Endothelial cell of umbilical vein (primary cell): ENCODE results near the gene PSMA3. TPM values are rescaled to one million over a fixed set of nuclear protein-coding genes. Genes with fewer than 3 reads are reported as not detected.

Experiments used
- BruUV-seq: library from RNA; stranded (reverse); fragments of 400-500 nt; replicated peaks from 2 replicates; lab custom pipeline; 2021; lab: Mats Ljungman, UMichigan
- CTCF ChIA-PET: fragments of 300-600, 350-600 bp; sonication (Branson Sonifier 250); formaldehyde crosslinking; loops from one replicate; lab custom pipeline; 2021; ENCODE audit warnings: antibody characterized with exemption, inconsistent platforms; lab: Charles Lee
- POLR2A ChIA-PET: fragments of 300-600, 350-600 bp; sonication (Branson Sonifier 250); formaldehyde crosslinking; loops from one replicate; lab custom pipeline; 2021; ENCODE audit warnings: antibody characterized with exemption, inconsistent platforms; lab: Charles Lee
- DNase-seq: peaks from one replicate; pipeline ENCODE4 v3.0.0-alpha.2; 2011; ENCODE audit warnings: low read depth, low spot score
- FAIRE-seq: peaks from 2 replicates; lab custom pipeline; 2011; peaks lifted over from hg19 to GRCh38; lab: Jason Lieb, UNC
- H2AFZ ChIP-seq: 2 replicates; pipeline ENCODE4 v1.6.0; 2012; ENCODE audit warnings: low read depth, low read length, control low read depth, inconsistent platforms
- H3K27ac ChIP-seq: 2 replicates; pipeline ENCODE4 v1.5.1; 2011; ENCODE audit warnings: low read depth, mild to moderate bottlenecking, control low read depth, low read length, moderate library complexity; ENCODE audit not compliant: insufficient read depth
- H3K27me3 ChIP-seq, 2 experiments: 2 replicates each; pipeline versions ENCODE4 v1.6.0 to v1.6.1; 2011; ENCODE audit warnings: low read length in 2 of 2, mixed read lengths in 1 of 2; ENCODE audit not compliant: control insufficient read depth in 2 of 2, insufficient read depth in 2 of 2
- H3K36me3 ChIP-seq, 2 experiments: 2 replicates in 1 of 2; 3 replicates in 1 of 2; pipeline ENCODE4 v1.5.1; 2011; ENCODE audit warnings: low read length in 2 of 2, mild to moderate bottlenecking in 1 of 2, moderate library complexity in 1 of 2; ENCODE audit not compliant: control insufficient read depth in 2 of 2, insufficient read depth in 2 of 2; ENCODE audit errors: extremely low read depth in 1 of 2
- H3K4me1 ChIP-seq: 3 replicates; pipeline ENCODE4 v1.5.1; 2011; ENCODE audit warnings: mild to moderate bottlenecking, low read length; ENCODE audit not compliant: control insufficient read depth, insufficient read depth; ENCODE audit errors: extremely low read depth
- H3K4me2 ChIP-seq: 2 replicates; pipeline ENCODE4 v1.6.1; 2011; ENCODE audit warnings: low read length, control low read depth, mixed read lengths; ENCODE audit not compliant: insufficient read depth
- H3K4me3 ChIP-seq, 3 experiments: fragments of 200-600 bp in 1 of 3; sonication (generic), shearing (Covaris generic) in 1 of 3; replicated peaks in 1 of 3; 2 replicates each; pipeline ENCODE4 v1.5.1; 2011 to 2016; ENCODE audit warnings: control low read depth in 3 of 3, low read length in 3 of 3, mild to moderate bottlenecking in 2 of 3, inconsistent platforms in 1 of 3, low read depth in 1 of 3, moderate library complexity in 1 of 3; ENCODE audit not compliant: insufficient read depth in 1 of 3
- H3K79me2 ChIP-seq: 2 replicates; pipeline ENCODE4 v1.6.0; 2012; ENCODE audit warnings: low read length, inconsistent platforms; ENCODE audit not compliant: control insufficient read depth, insufficient read depth
- H3K9ac ChIP-seq: replicated peaks from 2 replicates; pipeline ENCODE3; 2011; ENCODE audit warnings: low read length, control low read depth; ENCODE audit not compliant: insufficient read depth; ENCODE audit errors: extremely low read depth
- H3K9me1 ChIP-seq: replicated peaks from 3 replicates; pipeline ENCODE4 v1.6.0; 2011; ENCODE audit warnings: mild to moderate bottlenecking, low read length; ENCODE audit not compliant: control insufficient read depth, insufficient read depth; ENCODE audit errors: extremely low read depth
- H3K9me3 ChIP-seq: replicated peaks from 2 replicates; pipeline ENCODE4 v1.5.1; 2012; ENCODE audit warnings: low read length, inconsistent platforms; ENCODE audit not compliant: control insufficient read depth, insufficient read depth
- H4K20me1 ChIP-seq: replicated peaks from 2 replicates; pipeline ENCODE3; 2011; ENCODE audit warnings: mild to moderate bottlenecking, low read length; ENCODE audit not compliant: control insufficient read depth, insufficient read depth; ENCODE audit errors: extremely low read depth
- EZH2 ChIP-seq: IDR thresholded peaks from 2 replicates; pipeline ENCODE4 v1.6.1; 2012; ENCODE audit warnings: borderline replicate concordance, low read depth, mild to moderate bottlenecking, moderate library complexity, low read length, inconsistent platforms; ENCODE audit not compliant: severe bottlenecking
- FOS ChIP-seq: IDR thresholded peaks from 2 replicates; pipeline ENCODE4 v1.6.1; 2011; ENCODE audit warnings: mild to moderate bottlenecking, low read length, moderate library complexity, borderline replicate concordance; ENCODE audit not compliant: insufficient read depth
- GATA2 ChIP-seq: IDR thresholded peaks from 2 replicates; pipeline ENCODE4 v1.7.0; 2011; ENCODE audit warnings: low read depth, mild to moderate bottlenecking, moderate library complexity, mixed read lengths, low read length; ENCODE audit not compliant: insufficient read length, insufficient read depth
- JUN ChIP-seq: IDR thresholded peaks from 2 replicates; pipeline ENCODE4 v1.6.1; 2011; ENCODE audit warnings: borderline replicate concordance, low read depth; ENCODE audit not compliant: insufficient read length, insufficient read depth
- MYC ChIP-seq: IDR thresholded peaks from one replicate; pipeline ENCODE4 v1.6.1; 2011; ENCODE audit warnings: mild to moderate bottlenecking, low read depth, low read length
- POLR2A ChIP-seq: IDR thresholded peaks from 2 replicates; pipeline ENCODE4 v1.6.1; 2012; ENCODE audit warnings: low read depth, mild to moderate bottlenecking, control low read depth, low read length
- POLR2AphosphoS5 ChIP-seq: IDR thresholded peaks from 2 replicates; pipeline ENCODE4 v1.6.1; 2012; ENCODE audit warnings: low read depth, mild to moderate bottlenecking, control low read depth, low read length, moderate library complexity; ENCODE audit not compliant: insufficient read depth
- dilution Hi-C: fragments of 300-500 bp; cut with MboI; formaldehyde crosslinking; loops from one replicate; pipeline ENCODE4 v1.15.0; 2019; ENCODE audit warnings: low sequenced_read_pairs; ENCODE audit not compliant: extremely low pct_ligation_motif_present
- intact Hi-C: fragments of 100-400 bp; cut with micrococcal nuclease; formaldehyde crosslinking; loops from one replicate; pipeline ENCODE4 v1.10.0; 2022
- polyA plus RNA-seq, 4 experiments: library from polyadenylated mRNA; depleted of rRNA in 3 of 4; stranded (reverse) in 3 of 4; unstranded in 1 of 4; fragments of >200 nt; gene quantifications; 2 replicates each; pipeline versions ENCODE4 v1.2.1 to v1.2.3, GENCODE V29; 2011 to 2012; ENCODE audit warnings: missing spikeins in 1 of 4
- small RNA-seq: library from RNA; depleted of rRNA; stranded (forward); fragments of <200 nt; gene quantifications from one replicate; pipeline ENCODE3, GENCODE V24; 2012; ENCODE audit warnings: low replicate concordance, low read depth; ENCODE audit not compliant: insufficient read depth, insufficient read length
- total RNA-seq: library from RNA; stranded (reverse); gene quantifications from 2 replicates; pipeline ENCODE4 v1.2.3, GENCODE V29; 2021
- TF ChIP-seq, protein P1 (sequence below): IDR thresholded peaks from 2 replicates; pipeline ENCODE4 v1.6.1; 2011; ENCODE audit not compliant: insufficient read depth, insufficient read length
- TF ChIP-seq, protein P2 (sequence below), 2 donors: IDR thresholded peaks; 1 replicate in 1 of 2; 2 replicates in 1 of 2; pipeline ENCODE4 v1.5.1; 2011; ENCODE audit warnings: low read length in 2 of 2, mild to moderate bottlenecking in 2 of 2, moderate library complexity in 2 of 2, control low read depth in 1 of 2, inconsistent platforms in 1 of 2, low read depth in 1 of 2; ENCODE audit not compliant: insufficient read depth in 1 of 2; ENCODE audit errors: extremely low read depth in 1 of 2

PSMA3 gene
- total and polyA plus RNA-seq, 2 donors (not counting 3 experiments of a cell fraction or from before 2014, with no cell fraction given), result 240 to 297 TPM

DNA sequence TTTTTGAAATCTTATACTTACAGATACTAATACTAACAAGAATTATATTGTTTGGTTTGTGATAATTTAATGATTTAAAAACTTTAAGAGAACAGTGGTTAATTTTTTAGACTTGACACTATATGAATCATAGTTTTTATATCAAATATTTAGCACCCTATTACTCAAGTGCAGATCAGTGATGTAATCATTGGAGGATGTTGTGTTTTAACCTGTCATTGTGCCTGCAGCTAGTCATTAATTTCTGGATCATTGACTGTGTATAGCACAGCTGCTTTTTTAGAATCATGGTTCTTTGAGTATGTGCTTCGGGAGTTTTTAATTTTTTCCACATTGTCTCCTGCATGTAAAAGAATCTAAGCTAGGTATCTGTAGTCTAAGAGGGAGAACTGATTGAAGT lies 71.0 kb downstream of the PSMA3 start:
- Histone ChIP-seq H3K4me1 (no peaks in the 10 kb centered on the region), H3K27ac (no peak overlapping the region), H3K9ac (no peak overlapping the region), H3K27me3 (no peaks in the 10 kb centered on the region), H3K9me3 (no peaks in the 10 kb centered on the region), H3K79me2 (no peaks in the 10 kb centered on the region), H4K20me1 (no peaks in the 10 kb centered on the region), H2AFZ (no peak overlapping the region), H3K36me3 (peaks cover 0 to 3% of the 10 kb centered on the region in 2 experiments), H3K4me2 (no peak overlapping the region), H3K9me1 (no peaks in the 10 kb centered on the region), H3K4me3 (no peak overlapping the region)
- ChIA-PET CTCF (no interaction called here), POLR2A (no interaction called here)
- FAIRE-seq (no peak), DNase-seq (no peak)
- no TSS peak for BruUV-seq
- intact Hi-C loops, result no loop called here
- dilution Hi-C loops, result no loop called here
- TF ChIP-seq JUN, result no peak
- TF ChIP-seq, protein P1, sequence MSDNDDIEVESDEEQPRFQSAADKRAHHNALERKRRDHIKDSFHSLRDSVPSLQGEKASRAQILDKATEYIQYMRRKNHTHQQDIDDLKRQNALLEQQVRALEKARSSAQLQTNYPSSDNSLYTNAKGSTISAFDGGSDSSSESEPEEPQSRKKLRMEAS, result no peak
- TF ChIP-seq, protein P2, sequence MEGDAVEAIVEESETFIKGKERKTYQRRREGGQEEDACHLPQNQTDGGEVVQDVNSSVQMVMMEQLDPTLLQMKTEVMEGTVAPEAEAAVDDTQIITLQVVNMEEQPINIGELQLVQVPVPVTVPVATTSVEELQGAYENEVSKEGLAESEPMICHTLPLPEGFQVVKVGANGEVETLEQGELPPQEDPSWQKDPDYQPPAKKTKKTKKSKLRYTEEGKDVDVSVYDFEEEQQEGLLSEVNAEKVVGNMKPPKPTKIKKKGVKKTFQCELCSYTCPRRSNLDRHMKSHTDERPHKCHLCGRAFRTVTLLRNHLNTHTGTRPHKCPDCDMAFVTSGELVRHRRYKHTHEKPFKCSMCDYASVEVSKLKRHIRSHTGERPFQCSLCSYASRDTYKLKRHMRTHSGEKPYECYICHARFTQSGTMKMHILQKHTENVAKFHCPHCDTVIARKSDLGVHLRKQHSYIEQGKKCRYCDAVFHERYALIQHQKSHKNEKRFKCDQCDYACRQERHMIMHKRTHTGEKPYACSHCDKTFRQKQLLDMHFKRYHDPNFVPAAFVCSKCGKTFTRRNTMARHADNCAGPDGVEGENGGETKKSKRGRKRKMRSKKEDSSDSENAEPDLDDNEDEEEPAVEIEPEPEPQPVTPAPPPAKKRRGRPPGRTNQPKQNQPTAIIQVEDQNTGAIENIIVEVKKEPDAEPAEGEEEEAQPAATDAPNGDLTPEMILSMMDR (IDR thresholded peaks at IDR 0.05; ENCODE audit: extremely low read depth in 1 of 2, insufficient read depth in 1 of 2, low read depth in 1 of 2, low read length in 2 of 2), result no peak
- TF ChIP-seq GATA2, result no peak
- TF ChIP-seq POLR2A, result no peak
- TF ChIP-seq MYC, result no peak
- TF ChIP-seq POLR2AphosphoS5, result no peak
- TF ChIP-seq FOS, result no peak
- TF ChIP-seq EZH2, result no peak

Small RNA genes within 50 kb of the gene (small RNA-seq; reads per million reads assigned to genes)
- gene RNU6-341P, result 0.66 reads per million

Other genes with a start within 250 kb of the PSMA3 start
- gene ARMH4, start 92.6 kb upstream of the PSMA3 start, total RNA-seq, result 2.3 and 3.0 TPM in 2 replicates
- 1.1 TPM in 2 replicates for gene ARMH4, start 92.6 kb upstream of the PSMA3 start, polyA plus RNA-seq
- gene ACTR10, start 44.7 kb upstream of the PSMA3 start, total RNA-seq, result 67.3 and 71.4 TPM in 2 replicates
- gene ACTR10, start 44.7 kb upstream of the PSMA3 start, polyA plus RNA-seq, result 21.6 and 28.6 TPM in 2 replicates
- 20.0 and 21.5 TPM in 2 replicates for gene ARID4A, start 53.7 kb downstream of the PSMA3 start, total RNA-seq
- 2.7 and 3.7 TPM in 2 replicates for gene ARID4A, start 53.7 kb downstream of the PSMA3 start, polyA plus RNA-seq
- not detected in 2 replicates for gene TOMM20L, start 151.1 kb downstream of the PSMA3 start, total RNA-seq
- not detected in 2 replicates for gene TOMM20L, start 151.1 kb downstream of the PSMA3 start, polyA plus RNA-seq
- gene TIMM9, start 182.7 kb downstream of the PSMA3 start, total RNA-seq, result 38.0 and 42.4 TPM in 2 replicates
- gene TIMM9, start 182.7 kb downstream of the PSMA3 start, polyA plus RNA-seq, result 15.4 and 20.2 TPM in 2 replicates
- 25.9 and 29.2 TPM in 2 replicates for gene KIAA0586, start 182.9 kb downstream of the PSMA3 start, total RNA-seq
- gene KIAA0586, start 182.9 kb downstream of the PSMA3 start, polyA plus RNA-seq, result 5.9 and 7.4 TPM in 2 replicates